DND-41 (cell line): ENCODE results near the gene TACC3.

ENCODE experiments used
- CTCF ChIP-seq: IDR thresholded peaks from 2 replicates; pipeline ENCODE4 v1.5.1; 2012; ENCODE audit warnings: borderline replicate concordance, low read length, moderate library complexity, mild to moderate bottlenecking; ENCODE audit not compliant: poor library complexity, severe bottlenecking; ENCODE audit errors: extremely low read depth
- EZH2 ChIP-seq: IDR thresholded peaks from 3 replicates; pipeline ENCODE4 v1.6.1; 2012; ENCODE audit warnings: borderline replicate concordance, low read depth, mild to moderate bottlenecking, moderate library complexity, low read length, inconsistent platforms; ENCODE audit not compliant: severe bottlenecking

- TF ChIP-seq CTCF: no peak
- TF ChIP-seq EZH2: no peak
These were observed 18.8 kb downstream of the TACC3 start for GRCh38 chr4:1740021-1740545.
